B cell (primary cell): ENCODE measurements around the gene TMEM38B.

Experiments used
- EZH2 ChIP-seq: IDR thresholded peaks from 2 replicates; pipeline ENCODE4 v1.6.1; 2012; ENCODE audit warnings: borderline replicate concordance, low read depth, mild to moderate bottlenecking, moderate library complexity, low read length; ENCODE audit not compliant: insufficient read depth, poor library complexity, severe bottlenecking
- TF ChIP-seq, protein P1 (sequence below): fragments of 200-600 bp; IDR thresholded peaks from one replicate; pipeline ENCODE4 v1.8.0; 2022; ENCODE audit warnings: antibody characterized with exemption, mild to moderate bottlenecking

DNA sequence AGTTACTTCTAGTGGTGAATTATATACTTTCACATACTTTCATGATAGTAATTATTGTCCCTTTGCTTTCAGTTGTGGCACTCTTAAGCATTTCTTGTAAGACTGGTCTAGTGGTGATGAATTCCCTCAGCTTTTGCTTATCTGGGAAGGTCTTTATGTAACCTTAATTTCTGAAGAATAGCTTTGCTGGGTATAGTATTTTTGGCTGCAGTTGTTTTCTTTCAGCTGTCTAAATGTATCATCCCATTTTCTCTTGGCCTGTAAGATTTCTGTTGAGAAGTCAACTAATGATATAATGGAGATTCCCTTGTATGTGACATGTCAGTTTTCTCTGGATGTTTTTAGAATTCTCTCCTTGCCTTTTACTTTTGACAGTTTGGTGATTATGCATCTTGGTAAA, 41.0 kb downstream of the TMEM38B start:
- TF ChIP-seq, protein P1, sequence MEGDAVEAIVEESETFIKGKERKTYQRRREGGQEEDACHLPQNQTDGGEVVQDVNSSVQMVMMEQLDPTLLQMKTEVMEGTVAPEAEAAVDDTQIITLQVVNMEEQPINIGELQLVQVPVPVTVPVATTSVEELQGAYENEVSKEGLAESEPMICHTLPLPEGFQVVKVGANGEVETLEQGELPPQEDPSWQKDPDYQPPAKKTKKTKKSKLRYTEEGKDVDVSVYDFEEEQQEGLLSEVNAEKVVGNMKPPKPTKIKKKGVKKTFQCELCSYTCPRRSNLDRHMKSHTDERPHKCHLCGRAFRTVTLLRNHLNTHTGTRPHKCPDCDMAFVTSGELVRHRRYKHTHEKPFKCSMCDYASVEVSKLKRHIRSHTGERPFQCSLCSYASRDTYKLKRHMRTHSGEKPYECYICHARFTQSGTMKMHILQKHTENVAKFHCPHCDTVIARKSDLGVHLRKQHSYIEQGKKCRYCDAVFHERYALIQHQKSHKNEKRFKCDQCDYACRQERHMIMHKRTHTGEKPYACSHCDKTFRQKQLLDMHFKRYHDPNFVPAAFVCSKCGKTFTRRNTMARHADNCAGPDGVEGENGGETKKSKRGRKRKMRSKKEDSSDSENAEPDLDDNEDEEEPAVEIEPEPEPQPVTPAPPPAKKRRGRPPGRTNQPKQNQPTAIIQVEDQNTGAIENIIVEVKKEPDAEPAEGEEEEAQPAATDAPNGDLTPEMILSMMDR = no peak
- TF ChIP-seq EZH2 = no peak
